ENCODE results near the gene MOSPD2.
A peak's percentile ranks its signal among the peaks of the same experiment; 100 is the strongest.

MOSPD2 gene
- long read RNA-seq, full-length matches to known transcripts, result 81 of 99 reads
- long read RNA-seq, partial matches to known transcripts, result 10 of 99 reads
- long read RNA-seq, other reads (novel, unspliced or antisense), result 8 of 99 reads

DNA sequence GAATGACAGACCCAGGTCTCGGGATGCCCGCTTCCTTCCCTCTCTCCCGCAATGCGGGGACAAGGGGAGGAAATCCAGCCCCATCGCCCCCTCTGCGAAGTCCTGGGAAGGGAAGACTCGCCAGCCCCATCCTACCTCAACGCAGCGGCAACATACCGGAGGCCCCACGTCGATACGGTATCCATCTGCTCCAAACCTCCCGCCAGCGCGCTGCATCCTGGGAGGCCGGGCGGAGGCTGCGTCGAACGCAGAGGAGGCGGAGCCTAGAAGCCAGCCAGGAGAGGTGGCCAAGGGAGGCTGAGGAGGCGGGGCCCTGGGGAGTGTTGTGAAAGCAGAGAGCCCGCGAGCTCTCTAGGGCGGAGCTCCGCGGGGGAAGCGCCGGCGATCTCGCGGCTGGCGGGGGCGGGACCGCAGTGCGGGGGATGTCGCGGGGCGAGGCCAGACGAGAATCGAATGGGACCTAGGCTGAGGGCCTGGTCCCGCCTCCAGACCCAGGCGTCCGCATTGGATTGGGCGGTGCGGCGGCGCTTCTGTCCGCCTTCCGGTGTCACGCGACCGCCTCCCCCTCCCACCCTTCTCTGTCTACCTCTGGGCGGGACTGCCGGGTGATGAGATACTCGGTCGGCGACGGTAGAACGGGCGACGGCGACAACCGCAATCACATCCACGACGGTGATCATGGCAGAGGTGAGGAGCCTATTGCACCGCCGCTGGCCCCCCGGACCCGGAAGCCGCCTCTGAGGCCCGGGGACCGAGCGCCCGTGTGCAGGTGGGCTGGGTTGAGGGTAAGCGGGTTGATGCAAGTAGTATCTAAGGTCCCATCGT lies at the start of gene MOSPD2, which contains the start of gene FANCB:
MOSPD2 (plus strand) TSS at position 571 of the 825 bp plus-strand sequence; CDS start at position 679, 108 bp downstream.
FANCB (minus strand) TSS at position 219 of the 825 bp plus-strand sequence. CDS start 7,559 bp downstream, outside the sequence.
- H3K27ac ChIP-seq (replicated peaks), result peak within 1 kb of the TSS; percentile 71
- peak; percentile 56; the same call in 1 of the 2 replicates for TF ChIP-seq POLR2AphosphoS5 (IDR thresholded peaks at IDR 0.05; ENCODE audit: low read depth)
- TF ChIP-seq GABPA (IDR thresholded peaks at IDR 0.05; ENCODE audit: low read depth), result no peak
- H3K4me3 ChIP-seq (replicated peaks; ENCODE audit: insufficient read depth, low read length), result peak within 1 kb of the TSS; percentile 74
- no peaks in the 10 kb centered on the region for H3K27me3 ChIP-seq (ENCODE audit: insufficient read depth, poor library complexity, severe bottlenecking)
- DNase-seq (ENCODE audit: low read depth in 1 of 2, low spot score in 1 of 2), result peak; percentile 78 to 93

GRCh38 chrX:14825851-14826250 lies 47.4 kb upstream of the MOSPD2 start:
- Histone ChIP-seq H3K27ac (replicated peaks) (no peak overlapping the region), H3K4me3 (replicated peaks; ENCODE audit: insufficient read depth, low read length) (no peak overlapping the region), H3K27me3 (ENCODE audit: insufficient read depth, poor library complexity, severe bottlenecking) (no peaks in the 10 kb centered on the region)
- DNase-seq (ENCODE audit: low read depth in 1 of 2, low spot score in 1 of 2), result no peak
- no peak for TF ChIP-seq SPI1 (IDR thresholded peaks at IDR 0.05; ENCODE audit: borderline replicate concordance, low read depth)
- no peak for TF ChIP-seq POLR2AphosphoS5 (IDR thresholded peaks at IDR 0.05; ENCODE audit: low read depth)
- no peak for TF ChIP-seq REST (IDR thresholded peaks at IDR 0.05; ENCODE audit: insufficient replicate concordance, low read depth)
- TF ChIP-seq GABPA (IDR thresholded peaks at IDR 0.05; ENCODE audit: low read depth), result no peak
- no peak for TF ChIP-seq CTCF (IDR thresholded peaks at IDR 0.05; ENCODE audit: insufficient read depth, low read length)

DNA sequence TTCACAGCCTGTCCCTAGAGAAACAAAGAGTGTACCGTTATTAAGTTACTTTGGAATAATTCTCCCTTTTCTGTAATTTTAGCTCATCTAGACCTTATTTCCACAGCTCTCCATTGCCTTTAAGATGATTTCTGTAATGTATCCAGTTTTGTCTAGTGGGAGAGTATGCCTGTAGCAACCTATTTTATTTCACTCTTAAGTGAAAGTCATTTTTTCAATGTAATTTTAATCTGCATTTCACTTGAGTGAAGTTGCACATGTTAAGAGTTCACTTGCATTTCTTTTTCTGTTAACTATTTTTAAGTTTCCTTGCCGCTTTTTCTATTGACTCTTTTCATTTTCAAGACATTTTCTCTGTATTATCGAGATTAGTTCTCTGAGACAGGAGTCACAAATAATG lies 46.9 kb upstream of the MOSPD2 start:
- TF ChIP-seq SPI1 (IDR thresholded peaks at IDR 0.05; ENCODE audit: borderline replicate concordance, low read depth) (no peak), GABPA (IDR thresholded peaks at IDR 0.05; ENCODE audit: low read depth) (no peak), POLR2AphosphoS5 (IDR thresholded peaks at IDR 0.05; ENCODE audit: low read depth) (no peak), REST (IDR thresholded peaks at IDR 0.05; ENCODE audit: insufficient replicate concordance, low read depth) (no peak)
- DNase-seq (ENCODE audit: low read depth in 1 of 2, low spot score in 1 of 2), result no peak
- H3K4me3 ChIP-seq (replicated peaks; ENCODE audit: insufficient read depth, low read length), result no peak overlapping the region
- H3K27me3 ChIP-seq (ENCODE audit: insufficient read depth, poor library complexity, severe bottlenecking), result no peaks in the 10 kb centered on the region
- no peak overlapping the region for H3K27ac ChIP-seq (replicated peaks)

- no peak for TF ChIP-seq GABPA (IDR thresholded peaks at IDR 0.05; ENCODE audit: low read depth)
- no peak for TF ChIP-seq REST (IDR thresholded peaks at IDR 0.05; ENCODE audit: insufficient replicate concordance, low read depth)
- no peak for TF ChIP-seq POLR2AphosphoS5 (IDR thresholded peaks at IDR 0.05; ENCODE audit: low read depth)
- TF ChIP-seq CTCF (IDR thresholded peaks at IDR 0.05; ENCODE audit: insufficient read depth, low read length), result no peak
- Histone ChIP-seq H3K4me3 (replicated peaks; ENCODE audit: insufficient read depth, low read length) (no peak overlapping the region), H3K27me3 (ENCODE audit: insufficient read depth, poor library complexity, severe bottlenecking) (no peaks in the 10 kb centered on the region), H3K27ac (replicated peaks) (no peak overlapping the region)
- DNase-seq (ENCODE audit: low read depth in 1 of 2, low spot score in 1 of 2), result no peak
Measured at GRCh38 chrX:14829643-14830042, 43.6 kb upstream of the MOSPD2 start.
